Stimulated activated CD4-positive, alpha-beta T cell treated with anti-CD3 and anti-CD28 coated beads, Interleukin-15, amount 100 ng/mL, for 48 hours (primary cell): ENCODE measurements around the gene ALAD.
"Not testable (repeated sequence)": the region's sequence is repeated elsewhere in the genome, so short reads cannot be mapped to it uniquely, and the experiment has no call there.

Source experiments
- DNase-seq, 2 donors: peaks; one replicate each; pipeline ENCODE4 v3.0.0-alpha.2; 2020; ENCODE audit warnings: low read depth in 2 of 2

Gene ALAD

GRCh38 chr9:113373676-113374392, 27.2 kb downstream of the ALAD start:
- no peak for DNase-seq

DNA sequence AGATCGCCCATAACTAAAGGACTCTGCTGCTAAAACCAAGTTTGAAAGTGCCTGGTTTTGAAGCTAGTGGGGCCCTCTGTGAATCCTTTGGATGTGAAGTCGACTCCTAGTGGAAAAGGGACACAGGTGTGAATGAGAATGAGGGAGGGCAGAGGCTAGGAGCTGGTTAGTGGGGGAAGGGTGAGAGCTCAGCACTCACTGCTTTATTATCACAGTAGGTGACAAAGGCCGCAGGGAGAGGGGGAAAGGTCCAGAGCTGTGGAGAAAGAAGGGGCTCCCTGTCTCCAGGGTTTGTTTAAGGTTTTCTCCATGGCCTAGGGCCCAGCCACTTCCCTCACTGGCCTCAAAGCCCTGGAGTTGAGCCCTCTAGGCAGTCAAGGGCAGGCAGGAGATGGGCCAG, 27.8 kb downstream of the ALAD start:
- no peak for DNase-seq

DNA sequence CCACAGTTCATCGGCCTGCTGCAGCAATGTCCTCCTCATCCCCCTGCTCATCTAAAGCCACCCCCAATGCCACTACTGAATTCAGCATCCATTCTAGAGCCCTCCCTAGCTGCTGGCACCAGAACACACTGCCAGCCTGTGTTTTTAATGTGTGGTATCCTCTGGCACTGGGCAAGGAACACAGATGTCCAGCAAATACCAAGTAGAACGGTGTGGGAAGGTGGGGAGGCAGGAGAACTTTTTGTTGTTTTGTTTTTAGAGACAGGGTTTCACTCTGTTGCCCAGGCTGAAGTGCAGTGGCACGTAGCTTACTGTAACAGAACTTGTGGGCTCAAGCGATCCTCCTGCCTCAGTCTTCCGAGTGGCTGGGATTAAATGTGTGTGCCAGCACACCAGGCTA, 29.0 kb downstream of the ALAD start:
- DNase-seq: no peak

DNA sequence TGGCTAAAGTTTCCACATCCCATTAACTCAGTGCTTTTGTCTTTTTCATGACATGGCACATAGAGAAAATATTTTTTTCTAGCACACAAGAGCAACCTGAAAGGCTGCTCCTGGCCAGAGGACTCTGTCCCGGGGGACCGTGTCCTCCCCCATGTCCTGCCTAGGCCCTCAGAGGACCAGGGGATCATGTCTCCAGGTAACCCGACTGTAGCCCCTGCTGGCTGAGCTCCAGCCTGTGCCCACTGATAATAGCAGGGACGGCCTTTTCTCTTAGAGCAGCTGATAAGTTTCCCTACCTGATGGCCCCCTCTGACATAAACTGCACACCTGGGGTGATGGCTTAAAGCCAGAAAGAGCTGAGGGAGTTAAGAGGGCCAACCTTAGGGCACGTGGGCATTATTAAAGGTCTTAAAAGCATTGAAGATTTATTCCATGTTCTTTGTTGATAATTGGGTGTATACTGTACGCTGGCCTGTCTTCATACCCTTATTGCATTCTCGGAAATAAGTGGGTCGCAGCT, 30.2 kb downstream of the ALAD start:
- no peak for DNase-seq

DNA sequence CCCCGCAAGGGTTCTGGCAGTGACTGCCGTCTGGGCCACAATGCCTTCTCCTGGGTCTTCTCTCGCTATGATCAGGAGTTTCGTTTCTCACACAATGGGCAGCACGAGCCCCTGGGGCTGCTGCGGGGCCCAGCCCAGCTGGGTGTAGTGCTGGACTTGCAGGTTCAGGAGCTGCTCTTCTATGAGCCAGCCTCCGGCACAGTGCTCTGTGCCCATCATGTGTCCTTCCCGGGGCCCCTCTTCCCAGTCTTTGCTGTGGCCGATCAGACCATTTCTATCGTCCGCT, 31.3 kb downstream of the ALAD start:
- no peak for DNase-seq

- DNase-seq: no peak
Observed at GRCh38 chr9:113368982-113369854, 31.9 kb downstream of the ALAD start.

DNA sequence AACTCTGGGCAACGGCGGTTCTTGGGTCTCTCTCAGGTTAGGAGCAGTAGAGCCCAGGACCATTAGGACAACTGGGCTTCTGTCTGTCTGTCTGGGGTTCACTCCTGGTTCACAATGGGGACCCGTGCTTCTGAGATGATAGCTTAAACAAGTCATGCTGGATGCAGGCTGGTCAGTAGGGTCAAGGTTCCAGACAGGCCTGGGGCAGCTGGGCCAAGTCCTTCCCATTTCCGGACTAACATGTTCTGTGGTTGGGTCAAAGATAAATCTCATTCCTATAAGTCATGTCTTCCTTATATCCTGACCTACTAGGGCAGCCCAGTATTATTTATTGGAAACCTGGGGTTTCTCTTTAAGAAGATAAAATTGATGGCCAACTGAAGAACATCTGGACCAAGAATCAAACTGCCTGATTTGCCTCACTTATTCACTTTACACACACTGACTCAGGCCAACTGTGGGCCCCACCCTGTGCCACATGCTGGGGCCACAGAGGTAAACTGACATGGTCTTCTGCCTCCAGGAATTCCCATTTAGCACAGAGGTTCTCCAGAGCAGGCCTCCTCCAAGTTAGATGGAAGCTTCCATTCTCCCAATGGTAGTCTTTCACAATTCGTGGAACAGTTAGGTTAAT, 32.6 kb downstream of the ALAD start:
- DNase-seq: no peak

GRCh38 chr9:113365652-113366051, 35.4 kb downstream of the ALAD start:
- DNase-seq: not testable (repeated sequence)

DNA sequence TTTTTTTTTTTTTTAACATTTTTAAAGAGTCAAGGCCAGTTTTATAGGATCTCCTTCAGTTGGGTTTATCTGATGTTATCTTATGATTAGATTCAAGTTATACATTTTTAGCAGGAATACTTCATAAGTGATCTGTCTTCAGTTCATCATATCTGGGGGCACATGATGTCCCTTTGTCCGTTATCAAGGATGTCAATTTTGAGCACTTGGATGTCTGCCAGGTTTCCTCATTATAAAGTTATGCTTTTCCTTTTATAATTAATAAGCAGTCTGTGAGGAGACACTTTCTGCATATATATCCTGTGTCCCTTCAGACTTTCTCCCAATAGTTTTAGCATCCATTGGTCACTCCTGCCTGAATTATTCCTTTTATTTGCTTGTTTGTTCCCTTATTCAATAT, 36.1 kb downstream of the ALAD start:
- no peak for DNase-seq

DNA sequence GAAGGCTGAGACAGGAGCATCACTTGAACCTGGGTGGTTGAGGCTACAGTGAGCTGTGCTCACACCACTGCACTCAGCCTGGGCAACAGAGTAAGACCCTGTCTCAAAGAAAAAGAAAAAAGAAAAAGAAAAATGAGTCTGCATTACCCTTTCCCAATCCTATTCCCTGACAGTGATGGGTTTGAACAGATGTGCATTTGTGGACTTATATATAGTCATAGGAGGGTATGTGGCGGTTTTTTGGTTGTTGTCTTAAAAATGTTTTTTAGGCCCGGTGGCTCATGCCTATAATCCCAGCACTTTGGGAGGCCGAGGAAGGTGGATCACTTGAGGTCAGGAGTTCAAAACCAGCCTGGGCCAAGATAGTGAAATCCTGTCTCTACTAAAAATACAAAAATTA, 37.7 kb downstream of the ALAD start:
- DNase-seq: no peak

GRCh38 chr9:113361304-113362018, 39.6 kb downstream of the ALAD start:
- DNase-seq: peak; percentile 31 to 52

GRCh38 chr9:113360242-113360842, 40.7 kb downstream of the ALAD start:
- DNase-seq: no peak

DNA sequence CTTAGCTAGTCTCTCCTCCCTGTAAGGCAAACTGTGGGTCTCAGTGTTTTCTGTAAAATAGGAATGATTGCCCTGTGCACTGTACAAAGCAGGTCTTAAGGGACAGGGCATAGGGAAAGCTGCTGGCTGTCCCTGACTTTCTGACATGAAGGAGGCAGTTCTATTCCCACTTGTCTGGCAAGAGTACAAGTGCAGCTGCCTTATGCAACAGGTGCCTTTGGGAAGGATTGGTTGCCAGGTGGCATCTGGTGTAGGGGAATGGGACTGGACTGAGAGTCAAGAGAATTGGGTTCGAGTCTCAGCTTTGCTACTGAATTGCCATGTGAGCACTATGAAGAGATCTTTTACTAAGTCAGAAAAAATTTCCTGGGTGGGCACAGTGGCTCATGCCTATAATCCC, 41.7 kb downstream of the ALAD start:
- no peak for DNase-seq

- DNase-seq: no peak
Observed at GRCh38 chr9:113356686-113357292, 44.3 kb downstream of the ALAD start.

DNA sequence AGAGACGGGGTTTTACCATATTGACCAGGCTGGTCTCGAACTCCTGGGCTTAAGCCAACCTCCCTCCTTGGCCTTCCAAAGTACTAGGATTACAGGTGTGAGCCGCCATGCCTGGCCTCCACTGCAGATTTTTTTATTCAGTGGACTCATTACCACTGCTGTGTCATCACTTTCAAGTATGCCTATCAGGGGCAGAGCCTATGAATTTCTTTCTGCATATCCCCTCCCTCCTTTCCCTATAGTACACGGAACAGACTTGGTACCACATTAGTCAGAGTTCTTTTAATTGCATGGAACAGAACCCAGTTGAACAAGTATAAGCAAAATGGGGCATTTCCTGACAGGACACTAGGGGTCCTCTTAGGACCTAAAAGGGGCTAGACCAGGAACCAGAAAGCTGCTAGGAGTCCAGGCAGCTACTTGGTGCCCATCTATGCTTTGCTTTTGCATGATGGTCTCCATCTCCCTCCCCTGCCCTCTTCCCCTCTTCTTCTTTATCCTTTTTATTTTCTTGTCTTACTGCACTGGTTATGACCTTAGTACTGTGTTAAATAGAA, 46.0 kb downstream of the ALAD start:
- DNase-seq: no peak

- DNase-seq: no peak
Observed at GRCh38 chr9:113352411-113352810, 48.7 kb downstream of the ALAD start.

DNA sequence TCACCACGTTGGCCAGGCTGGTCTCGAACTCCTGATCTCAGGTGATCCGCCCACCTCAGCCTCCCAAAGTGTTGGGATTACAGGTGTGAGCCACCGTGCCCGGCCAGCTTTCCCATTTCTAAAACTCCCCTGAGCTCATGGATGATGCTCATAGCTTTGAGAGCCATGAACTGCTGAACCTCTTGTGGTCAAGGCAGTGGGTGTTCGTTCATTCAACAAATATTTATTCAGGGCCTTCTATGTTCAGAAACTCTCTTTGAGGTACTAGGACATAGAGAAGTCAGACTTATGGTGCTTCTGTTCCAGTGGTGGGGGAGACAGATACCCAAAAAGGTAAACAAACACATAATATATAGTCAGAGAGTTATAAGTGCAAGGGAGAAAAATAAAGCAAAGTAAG, 49.1 kb downstream of the ALAD start:
- no peak for DNase-seq

GRCh38 chr9:113350937-113351336, 50.1 kb downstream of the ALAD start:
- peak in 1 of 2 donors; percentile 34 for DNase-seq

- no peak for DNase-seq
Observed at GRCh38 chr9:113350107-113350661, 50.9 kb downstream of the ALAD start.

DNA sequence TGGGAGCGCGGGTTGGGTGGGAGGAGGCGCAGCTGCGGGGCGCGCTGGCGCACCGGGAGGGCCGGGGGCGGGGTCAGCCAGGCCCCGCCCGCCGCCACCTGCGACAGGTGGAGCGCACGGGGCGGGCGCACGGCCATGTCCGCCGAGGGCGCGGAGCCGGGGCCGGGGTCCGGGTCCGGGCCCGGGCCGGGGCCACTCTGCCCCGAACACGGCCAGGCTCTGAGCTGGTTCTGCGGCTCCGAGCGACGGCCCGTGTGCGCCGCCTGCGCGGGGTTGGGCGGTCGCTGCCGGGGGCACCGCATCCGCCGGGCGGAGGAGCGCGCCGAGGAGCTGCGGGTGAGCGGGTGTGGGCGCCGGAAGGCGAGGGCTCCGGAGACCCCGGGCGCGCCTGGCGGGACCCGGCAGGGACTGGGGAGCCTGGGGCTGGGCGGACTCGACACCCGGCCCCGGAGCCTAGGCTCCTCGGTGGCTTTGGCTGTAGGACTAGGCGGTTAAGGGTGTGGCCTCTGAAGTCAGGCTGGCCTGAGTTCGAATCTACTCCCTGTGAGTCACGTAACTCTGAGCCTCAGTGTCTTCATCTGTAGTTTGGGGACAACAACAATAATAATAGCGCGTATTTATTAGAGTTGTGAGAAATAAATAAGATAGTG, 51.5 kb downstream of the ALAD start, which contains the start of gene BSPRY:
Gene BSPRY, plus strand, starts transcription at position 97 of the 650 bp plus-strand sequence. Its CDS starts 39 bp downstream, at position 136.
- no peak for DNase-seq
